Activated T-cell treated with anti-CD3 and anti-CD28 coated beads, Interleukin-2, amount 50 U/mL, for 4 hours (primary cell): Measurements from ENCODE around the gene WWTR1. TPM values are rescaled to one million over a fixed set of nuclear protein-coding genes. Genes with fewer than 3 reads are reported as not detected.

Experiments
- ATAC-seq, 2 donors: fragments of 200-7000 bp; cut with Tn5 transposase; one replicate each; pipeline ENCODE4 v1.10.0; 2021
- DNase-seq: peaks from one replicate; pipeline ENCODE4 v3.0.0-alpha.2; 2020
- H3K27me3 Mint-ChIP-seq: one replicate; pipeline ENCODE4 v1.8.0; 2021; ENCODE audit warnings: low read depth, mixed read lengths
- H3K36me3 Mint-ChIP-seq: one replicate; pipeline ENCODE4 v1.8.0; 2022; ENCODE audit warnings: mixed read lengths; ENCODE audit not compliant: insufficient read depth
- H3K4me1 Mint-ChIP-seq: one replicate; pipeline ENCODE4 v1.8.0; 2021; ENCODE audit warnings: low read depth, mixed read lengths
- H3K4me3 Mint-ChIP-seq: one replicate; pipeline ENCODE4 v1.8.0; 2021; ENCODE audit warnings: mild to moderate bottlenecking, moderate library complexity, mixed read lengths
- H3K9me3 Mint-ChIP-seq: one replicate; pipeline ENCODE4 v1.8.0; 2021; ENCODE audit warnings: mixed read lengths
- total RNA-seq, 3 donors: library from RNA; stranded (reverse); gene quantifications; one replicate each; pipeline ENCODE4 v1.2.1, GENCODE V29; 2021

Gene WWTR1
- total RNA-seq, 3 donors from 2014 or later = 0.63 to 1.5 (median 1.0) TPM

DNA sequence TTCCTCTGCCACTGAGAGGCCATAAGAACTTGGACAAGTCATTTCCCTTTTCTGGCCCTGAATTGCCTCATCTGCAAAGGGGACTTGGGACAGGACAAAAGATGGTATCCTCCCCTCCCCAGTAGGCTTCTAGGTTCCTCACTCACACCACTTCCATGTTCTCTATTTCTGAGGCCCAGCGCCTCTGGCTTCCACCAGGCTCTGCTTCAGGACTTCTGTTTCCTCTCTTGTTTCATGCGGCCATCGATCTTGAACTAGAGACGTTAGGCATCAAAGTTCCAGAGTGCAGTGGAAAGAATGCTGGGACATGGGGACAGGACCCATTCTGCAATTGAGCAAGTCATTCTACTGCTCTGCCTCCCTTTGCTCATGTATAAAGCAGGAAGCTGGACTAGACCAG is 181.6 kb downstream of the WWTR1 start:
- no peak for DNase-seq
- Mint-ChIP-seq H3K27me3 (no peaks in the 10 kb centered on the region), H3K36me3 (no peaks in the 10 kb centered on the region), H3K9me3 (no peaks in the 10 kb centered on the region), H3K4me3 (no peak overlapping the region), H3K4me1 (no peaks in the 10 kb centered on the region)
- ATAC-seq = no peak

DNA sequence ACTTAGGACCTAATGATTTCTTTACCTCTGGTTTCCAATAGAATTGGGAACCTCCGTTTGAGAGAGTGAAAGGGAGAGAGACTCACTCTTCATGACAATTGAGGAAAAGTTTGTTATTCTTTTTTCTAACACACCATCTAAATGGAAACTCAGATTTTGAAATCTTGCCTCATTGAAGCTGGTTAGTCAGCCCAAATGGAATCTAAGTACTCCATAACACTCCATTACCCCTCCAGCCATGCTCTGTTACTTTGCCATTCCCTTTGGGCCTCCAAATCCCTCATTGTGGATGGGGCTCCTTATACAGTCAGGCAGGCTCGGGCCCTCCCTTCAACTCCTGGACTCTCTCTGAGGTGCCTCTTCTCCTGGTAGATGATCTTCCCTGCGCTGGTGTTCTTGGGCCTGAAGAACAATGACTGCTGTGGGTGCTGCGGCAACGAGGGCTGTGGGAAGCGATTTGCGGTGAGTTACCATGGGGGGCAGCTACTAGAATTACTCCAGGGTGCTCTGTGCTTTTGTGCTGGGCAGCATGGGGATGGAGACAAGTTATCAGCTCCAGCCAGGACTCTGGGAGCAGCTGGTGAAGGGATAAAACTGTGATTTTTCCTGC is 182.3 kb downstream of the WWTR1 start:
- ATAC-seq = no peak
- no peaks in the 10 kb centered on the region for H3K9me3 Mint-ChIP-seq
- no peaks in the 10 kb centered on the region for H3K36me3 Mint-ChIP-seq
- no peaks in the 10 kb centered on the region for H3K4me1 Mint-ChIP-seq
- H3K4me3 Mint-ChIP-seq = no peak overlapping the region
- no peak for DNase-seq
- H3K27me3 Mint-ChIP-seq = no peaks in the 10 kb centered on the region

DNA sequence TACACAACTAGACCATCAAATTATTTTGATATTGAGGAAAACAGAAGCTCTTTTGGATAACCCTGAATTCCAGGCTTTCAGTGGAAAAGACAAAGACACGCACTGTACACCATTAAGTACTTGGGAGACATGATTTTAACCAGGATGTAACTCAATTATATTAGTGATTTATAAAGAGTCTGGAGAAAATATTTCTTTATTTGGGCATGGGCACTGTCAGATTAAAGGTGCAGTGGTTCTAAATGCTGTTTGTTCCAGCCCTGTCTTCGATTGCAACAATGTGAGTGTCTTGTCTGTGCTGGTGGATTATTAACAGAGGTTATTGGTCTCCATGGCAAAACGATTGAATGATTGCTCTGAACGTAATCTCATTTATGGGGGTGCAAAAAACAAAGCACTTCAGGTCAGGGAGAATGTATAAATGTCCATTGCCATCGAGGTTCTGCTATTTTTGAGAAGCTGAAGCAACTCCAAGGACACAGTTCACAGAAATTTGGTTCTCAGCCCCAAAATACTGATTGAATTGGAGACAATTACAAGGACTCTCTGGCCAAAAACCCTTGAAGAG is 183.5 kb downstream of the WWTR1 start, which contains the start of gene TM4SF4:
Gene TM4SF4 (plus strand): TSS at position 448 of the 568 bp plus-strand sequence. CDS start 181 bp downstream, outside the sequence.
- H3K36me3 Mint-ChIP-seq = no peaks in the 10 kb centered on the region
- no peak for ATAC-seq
- no peaks in the 10 kb centered on the region for H3K27me3 Mint-ChIP-seq
- H3K4me3 Mint-ChIP-seq = no peak within 1 kb of the TSS
- no peaks in the 10 kb centered on the region for H3K4me1 Mint-ChIP-seq
- DNase-seq = no peak
- no peaks in the 10 kb centered on the region for H3K9me3 Mint-ChIP-seq

DNA sequence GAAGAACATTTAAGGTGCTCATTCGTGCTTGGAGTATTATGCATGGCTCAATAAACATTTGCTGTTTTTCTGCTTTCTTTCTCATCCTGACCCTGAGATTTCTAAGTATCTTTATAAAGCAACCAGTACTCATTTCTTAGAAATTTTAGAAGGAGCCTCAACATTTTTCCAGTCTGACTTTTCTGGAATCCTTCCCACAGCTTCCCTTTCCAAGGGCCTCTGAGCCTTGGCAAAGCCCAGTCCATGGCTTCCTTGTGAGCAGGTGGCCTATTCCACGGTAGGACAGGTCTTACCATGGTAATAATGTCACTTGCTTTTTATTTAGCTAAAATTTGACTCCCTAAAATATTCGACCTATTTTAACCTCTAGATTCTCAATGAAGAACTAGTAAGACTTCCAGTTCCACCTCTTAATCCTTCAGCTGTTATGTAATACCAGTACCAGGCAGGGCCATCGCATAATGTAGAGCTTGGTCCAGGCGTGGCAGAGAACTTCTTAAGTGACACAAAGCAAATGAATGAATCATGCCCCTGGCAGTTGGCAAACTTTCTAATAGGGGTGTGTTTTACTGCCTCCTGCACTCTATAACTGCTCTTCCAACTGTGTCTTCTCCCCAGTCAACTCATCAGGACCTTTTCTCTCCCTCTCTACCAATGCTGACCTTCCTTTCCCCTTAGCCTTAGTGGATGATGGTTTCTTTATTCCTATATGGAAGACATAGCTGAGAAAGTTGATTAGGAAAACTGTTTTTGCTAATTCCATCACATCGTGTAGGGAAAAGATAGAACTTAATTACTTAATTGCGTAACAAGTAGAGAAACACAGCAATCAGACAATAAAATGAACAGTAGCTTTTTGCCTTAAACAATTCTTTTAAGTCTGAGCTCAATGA is 184.2 kb downstream of the WWTR1 start:
- ATAC-seq = no peak
- H3K27me3 Mint-ChIP-seq = no peaks in the 10 kb centered on the region
- H3K36me3 Mint-ChIP-seq = no peaks in the 10 kb centered on the region
- no peak for DNase-seq
- no peaks in the 10 kb centered on the region for H3K4me1 Mint-ChIP-seq
- H3K9me3 Mint-ChIP-seq = no peaks in the 10 kb centered on the region
- no peak overlapping the region for H3K4me3 Mint-ChIP-seq

DNA sequence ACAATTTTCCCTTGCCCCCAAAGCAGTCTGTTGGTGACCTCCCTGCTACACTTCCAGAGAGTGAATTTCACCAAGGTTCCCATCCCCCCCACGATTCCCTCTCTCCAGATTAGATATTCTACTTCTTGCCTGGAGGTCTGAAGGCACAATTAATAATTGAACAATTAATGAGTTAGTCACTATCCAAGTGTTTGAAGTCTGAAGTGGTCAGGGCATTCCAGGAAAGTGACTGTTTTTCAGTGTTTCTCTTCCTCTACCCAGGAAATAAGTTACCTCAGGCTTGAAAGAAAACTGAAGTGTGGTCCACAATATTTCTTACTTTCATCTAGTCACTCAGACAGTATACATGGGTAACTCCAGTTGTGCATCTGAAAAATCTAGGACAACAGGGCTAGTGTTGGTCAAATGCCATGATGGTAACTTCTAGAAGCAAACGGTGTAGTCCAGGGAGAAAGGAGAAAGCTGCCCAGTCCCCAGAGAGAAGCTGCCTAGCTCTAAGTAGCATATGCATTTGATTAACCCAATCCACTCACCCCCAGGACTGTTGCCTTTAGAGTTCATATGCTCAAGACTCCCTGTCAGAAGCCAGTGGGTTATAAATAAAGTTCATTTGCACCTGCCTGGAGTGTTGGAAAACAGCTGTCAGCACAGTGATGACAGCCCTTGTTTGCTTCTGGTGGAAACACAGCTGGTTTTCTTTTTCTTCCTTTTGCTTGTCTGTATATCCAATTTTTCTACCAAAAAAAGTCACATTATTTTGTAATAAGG is 185.6 kb downstream of the WWTR1 start:
- DNase-seq = no peak
- H3K36me3 Mint-ChIP-seq = no peaks in the 10 kb centered on the region
- H3K4me3 Mint-ChIP-seq = no peak overlapping the region
- H3K9me3 Mint-ChIP-seq = no peaks in the 10 kb centered on the region
- no peaks in the 10 kb centered on the region for H3K27me3 Mint-ChIP-seq
- ATAC-seq = no peak
- no peaks in the 10 kb centered on the region for H3K4me1 Mint-ChIP-seq

DNA sequence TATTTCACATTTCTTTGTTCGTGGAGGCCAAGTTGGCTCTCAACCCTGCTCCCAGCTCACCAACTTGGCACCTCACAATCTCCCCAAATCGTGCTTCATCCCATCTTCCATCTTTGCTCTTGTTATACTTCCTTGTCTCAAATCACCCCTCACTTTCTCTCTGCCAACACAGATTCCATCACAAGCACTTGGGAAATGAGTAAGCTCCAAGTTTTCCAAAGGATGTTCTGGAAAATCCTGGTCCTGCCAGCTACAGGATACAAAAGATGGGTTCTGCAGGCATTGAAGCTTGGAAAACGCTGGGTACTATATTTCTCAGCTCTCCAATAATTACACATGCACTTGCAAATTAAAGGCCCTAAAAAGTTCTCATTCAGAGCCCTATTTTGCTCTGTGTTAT is 187.4 kb downstream of the WWTR1 start:
- Mint-ChIP-seq H3K27me3 (no peaks in the 10 kb centered on the region), H3K4me1 (no peaks in the 10 kb centered on the region), H3K4me3 (no peak overlapping the region), H3K36me3 (no peaks in the 10 kb centered on the region), H3K9me3 (no peaks in the 10 kb centered on the region)
- no peak for ATAC-seq
- no peak for DNase-seq

DNA sequence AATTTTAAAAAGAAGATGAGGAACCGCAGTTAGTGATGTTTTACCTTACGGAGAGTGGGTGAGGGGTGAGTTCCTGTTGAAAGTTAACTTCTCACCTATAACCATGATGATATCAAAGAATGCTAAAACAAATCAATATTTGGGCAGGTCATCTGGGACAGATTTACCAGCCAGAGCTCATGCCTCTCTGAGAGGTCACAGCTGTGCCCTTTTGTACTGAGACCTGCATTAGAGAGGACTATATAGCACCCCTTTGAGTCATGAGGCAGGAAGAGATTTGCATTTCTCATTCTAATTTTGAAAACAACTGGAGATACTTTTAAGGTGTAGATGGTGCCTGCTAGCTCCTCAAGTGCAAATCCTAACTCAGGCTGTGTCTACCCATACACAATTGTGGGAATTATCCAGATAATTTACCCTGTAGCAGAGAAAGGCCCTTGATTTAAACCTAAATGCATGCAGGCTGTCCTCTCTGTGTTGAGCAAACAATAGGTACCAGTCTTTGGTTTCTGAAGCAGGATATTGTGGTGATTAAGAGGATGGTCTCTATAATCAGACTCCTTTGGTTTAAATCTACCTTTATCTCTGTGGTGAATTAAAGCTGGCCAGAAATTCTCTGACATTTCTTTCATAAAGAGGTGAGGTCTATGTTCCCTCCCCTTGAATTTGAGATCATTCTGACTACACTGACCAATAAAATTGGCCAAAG is 189.2 kb downstream of the WWTR1 start:
- no peak overlapping the region for H3K4me3 Mint-ChIP-seq
- H3K27me3 Mint-ChIP-seq = peaks cover 2% of the 10 kb centered on the region
- H3K4me1 Mint-ChIP-seq = no peaks in the 10 kb centered on the region
- DNase-seq (no peak), ATAC-seq (no peak)
- H3K36me3 Mint-ChIP-seq = no peaks in the 10 kb centered on the region
- H3K9me3 Mint-ChIP-seq = no peaks in the 10 kb centered on the region

Other genes starting within 250 kb of the WWTR1 start
- 1 to 10 TPM in 2 of 3 donors, under 1 TPM in 1; 0.92 to 1.3 (median 1.0) TPM for gene TM4SF4, start 183.3 kb downstream of the WWTR1 start, total RNA-seq
- gene COMMD2, start 94.5 kb upstream of the WWTR1 start, total RNA-seq = 10 to 100 TPM; 41.3 to 44.5 (median 44.1) TPM
- gene ANKUB1, start 134.5 kb upstream of the WWTR1 start, total RNA-seq = not detected
- gene RNF13, start 155.2 kb upstream of the WWTR1 start, total RNA-seq = 10 to 100 TPM; 29.4 to 31.9 (median 30.7) TPM